ENCODE measurements around the gene GNL1. TPM values are rescaled to one million over a fixed set of nuclear protein-coding genes. Genes with fewer than 3 reads are reported as not detected.
"Not testable (repeated sequence)": the region's sequence is repeated elsewhere in the genome, so short reads cannot be mapped to it uniquely, and the experiment has no call there.

Gene GNL1
- total and polyA plus RNA-seq, 2 donors (not counting 1 experiment from before 2014, with no cell fraction given): 36.0 to 107 TPM

DNA sequence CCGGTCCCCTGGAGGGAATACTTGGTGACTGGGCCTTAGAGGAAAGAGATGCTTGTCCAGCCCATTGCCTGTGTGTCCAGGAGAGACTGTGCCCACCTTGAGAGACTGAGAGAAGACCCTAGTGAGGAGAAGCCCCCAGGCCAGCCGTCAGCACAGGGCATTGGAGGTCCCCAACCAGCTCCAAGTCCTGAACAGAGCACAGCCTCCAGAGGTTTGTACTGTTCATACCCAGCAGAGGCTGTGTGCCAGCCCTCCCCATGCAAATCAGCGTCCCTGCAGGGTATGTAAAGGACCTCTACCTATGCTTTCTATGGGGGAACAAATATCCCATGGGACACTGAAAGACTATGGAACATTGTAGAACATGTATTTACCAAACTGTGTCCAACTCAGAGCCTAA is 58.6 kb downstream of the GNL1 start:
- intact Hi-C loops (cut with micrococcal nuclease): no loop called here
- DNase-seq: no peak
- Histone ChIP-seq H3K9ac (ENCODE audit: low read length) (no peak overlapping the region), H3K4me1 (ENCODE audit: control insufficient read depth in 2 of 2, insufficient read depth in 2 of 2, low read length in 2 of 2) (peaks cover 52 to 67% of the 10 kb centered on the region in 2 donors), H3K27ac (ENCODE audit: low read length in 2 of 2) (peak overlapping the region in 1 of 2 donors; percentile 12), H3K79me2 (ENCODE audit: control insufficient read depth, insufficient read depth, low read length) (peaks cover 48% of the 10 kb centered on the region), H3K9me3 (ENCODE audit: control extremely low read depth in 1 of 3, control insufficient read depth in 2 of 3, insufficient read depth in 1 of 3, low read length in 2 of 3) (no peaks in the 10 kb centered on the region), H3K4me3 (ENCODE audit: control extremely low read depth in 1 of 5, extremely low read depth in 1 of 5, insufficient read depth in 1 of 5, low read depth in 2 of 5, low read length in 4 of 5) (no peak overlapping the region), H3K36me3 (replicated peaks in 1 of 2; ENCODE audit: control extremely low read depth in 1 of 2, control insufficient read depth in 1 of 2, extremely low read depth in 1 of 2, insufficient read depth in 2 of 2, low read length in 1 of 2) (peaks cover 2 to 16% of the 10 kb centered on the region in 2 experiments), H3K27me3 (replicated peaks in 1 of 4; ENCODE audit: control extremely low read depth in 1 of 4, control insufficient read depth in 3 of 4, insufficient read depth in 4 of 4, low read length in 3 of 4) (no peaks in the 10 kb centered on the region), H3K4me2 (replicated peaks; ENCODE audit: low read depth, low read length, poor library complexity, severe bottlenecking) (peak overlapping the region; percentile 8), H4K20me1 (ENCODE audit: control insufficient read depth, insufficient read depth, low read length, poor library complexity, severe bottlenecking) (peaks cover 19% of the 10 kb centered on the region), H2AFZ (ENCODE audit: insufficient read depth, low read depth, low read length, poor library complexity, severe bottlenecking) (no peak overlapping the region)
- 80% methylated on average over 2 of the region's 3 CpGs for WGBS (ENCODE audit: insufficient coverage)
- peak overlapping the region; percentile 62 for H3K27ac Mint-ChIP-seq
- CTCF ChIA-PET: interaction anchor here (6.2 to 7.6 kb wide), 2 partner anchors 33 to 44 kb away, joined by 86 to 114 read pairs; no protein-coding TSS in a partner anchor
- H3K9me3 Mint-ChIP-seq (ENCODE audit: insufficient read depth): no peaks in the 10 kb centered on the region
- H3K27me3 Mint-ChIP-seq: no peaks in the 10 kb centered on the region
- peaks cover 72% of the 10 kb centered on the region for H3K4me1 Mint-ChIP-seq
- no peak for ATAC-seq (ENCODE audit: low read depth)
- POLR2A ChIA-PET: interaction anchor here (1.2 to 1.3 kb wide), 2 partner anchors 12 to 14 kb away, joined by 3 read pairs; no protein-coding TSS in a partner anchor
- TF ChIP-seq EZH2 (IDR thresholded peaks at IDR 0.05; ENCODE audit: borderline replicate concordance, insufficient read depth, low read depth, low read length, poor library complexity, severe bottlenecking): no peak
- TF ChIP-seq, protein P1, sequence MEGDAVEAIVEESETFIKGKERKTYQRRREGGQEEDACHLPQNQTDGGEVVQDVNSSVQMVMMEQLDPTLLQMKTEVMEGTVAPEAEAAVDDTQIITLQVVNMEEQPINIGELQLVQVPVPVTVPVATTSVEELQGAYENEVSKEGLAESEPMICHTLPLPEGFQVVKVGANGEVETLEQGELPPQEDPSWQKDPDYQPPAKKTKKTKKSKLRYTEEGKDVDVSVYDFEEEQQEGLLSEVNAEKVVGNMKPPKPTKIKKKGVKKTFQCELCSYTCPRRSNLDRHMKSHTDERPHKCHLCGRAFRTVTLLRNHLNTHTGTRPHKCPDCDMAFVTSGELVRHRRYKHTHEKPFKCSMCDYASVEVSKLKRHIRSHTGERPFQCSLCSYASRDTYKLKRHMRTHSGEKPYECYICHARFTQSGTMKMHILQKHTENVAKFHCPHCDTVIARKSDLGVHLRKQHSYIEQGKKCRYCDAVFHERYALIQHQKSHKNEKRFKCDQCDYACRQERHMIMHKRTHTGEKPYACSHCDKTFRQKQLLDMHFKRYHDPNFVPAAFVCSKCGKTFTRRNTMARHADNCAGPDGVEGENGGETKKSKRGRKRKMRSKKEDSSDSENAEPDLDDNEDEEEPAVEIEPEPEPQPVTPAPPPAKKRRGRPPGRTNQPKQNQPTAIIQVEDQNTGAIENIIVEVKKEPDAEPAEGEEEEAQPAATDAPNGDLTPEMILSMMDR (IDR thresholded peaks at IDR 0.05): no peak
- H3K4me3 Mint-ChIP-seq: no peak overlapping the region

DNA sequence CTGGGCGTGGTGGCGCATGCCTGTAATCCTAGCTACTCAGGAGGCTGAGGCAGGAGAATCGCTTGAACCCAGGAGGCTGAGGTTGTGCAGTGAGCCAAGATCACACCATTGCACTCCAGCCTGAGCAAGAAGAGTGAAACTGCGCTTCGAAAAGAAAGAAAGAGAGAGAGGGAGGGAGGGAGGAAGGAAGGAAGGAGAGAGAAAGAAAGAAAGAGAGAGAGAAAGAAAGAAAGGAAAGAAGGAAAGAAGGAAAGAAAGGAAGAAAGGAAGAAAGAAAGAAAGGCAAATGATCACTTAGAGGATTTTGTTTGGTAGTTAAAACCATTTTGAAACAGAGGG is 59.1 kb downstream of the GNL1 start:
- CTCF ChIA-PET: interaction anchor here (0.7 to 7.6 kb wide), 4 partner anchors 19 to 180 kb away, joined by 3 to 114 read pairs (median 45); no protein-coding TSS in a partner anchor
- H3K4me3 ChIP-seq (ENCODE audit: control extremely low read depth in 1 of 5, extremely low read depth in 1 of 5, insufficient read depth in 1 of 5, low read depth in 2 of 5, low read length in 4 of 5); H3K9ac ChIP-seq (ENCODE audit: low read length); ATAC-seq (ENCODE audit: low read depth); H3K27me3 Mint-ChIP-seq; H3K9me3 ChIP-seq (ENCODE audit: control extremely low read depth in 1 of 3, control insufficient read depth in 2 of 3, insufficient read depth in 1 of 3, low read length in 2 of 3); DNase-seq; H2AFZ ChIP-seq (ENCODE audit: insufficient read depth, low read depth, low read length, poor library complexity, severe bottlenecking); H3K27me3 ChIP-seq (replicated peaks in 1 of 4; ENCODE audit: control extremely low read depth in 1 of 4, control insufficient read depth in 3 of 4, insufficient read depth in 4 of 4, low read length in 3 of 4); intact Hi-C loops (cut with micrococcal nuclease); H3K4me3 Mint-ChIP-seq; H3K9me3 Mint-ChIP-seq (ENCODE audit: insufficient read depth): not testable (repeated sequence)
- H4K20me1 ChIP-seq (ENCODE audit: control insufficient read depth, insufficient read depth, low read length, poor library complexity, severe bottlenecking): peaks cover 24% of the 10 kb centered on the region
- H3K4me1 Mint-ChIP-seq: peaks cover 76% of the 10 kb centered on the region
- WGBS (ENCODE audit: insufficient coverage): 95% methylated on average over 5 of the region's 5 CpGs
- peak overlapping the region; percentile 62 for H3K27ac Mint-ChIP-seq
- peak overlapping the region; percentile 8 for H3K4me2 ChIP-seq (replicated peaks; ENCODE audit: low read depth, low read length, poor library complexity, severe bottlenecking)
- peaks cover 2 to 21% of the 10 kb centered on the region in 2 experiments for H3K36me3 ChIP-seq (replicated peaks in 1 of 2; ENCODE audit: control extremely low read depth in 1 of 2, control insufficient read depth in 1 of 2, extremely low read depth in 1 of 2, insufficient read depth in 2 of 2, low read length in 1 of 2)
- peaks cover 57 to 72% of the 10 kb centered on the region in 2 donors for H3K4me1 ChIP-seq (ENCODE audit: control insufficient read depth in 2 of 2, insufficient read depth in 2 of 2, low read length in 2 of 2)
- peaks cover 52% of the 10 kb centered on the region for H3K79me2 ChIP-seq (ENCODE audit: control insufficient read depth, insufficient read depth, low read length)
- POLR2A ChIA-PET: interaction anchor here (1.3 to 9.1 kb wide), 3 partner anchors 12 to 33 kb away, joined by 3 to 126 read pairs (median 10); no protein-coding TSS in a partner anchor
- H3K27ac ChIP-seq (ENCODE audit: low read length in 2 of 2): peak overlapping the region in 1 of 2 donors; percentile 12

Data from B cell (primary cell).